ENCODE data around the gene ADAMTS18.
"Not testable (repeated sequence)": the region's sequence is repeated elsewhere in the genome, so short reads cannot be mapped to it uniquely, and the experiment has no call there.

The ADAMTS18 gene, protein sequence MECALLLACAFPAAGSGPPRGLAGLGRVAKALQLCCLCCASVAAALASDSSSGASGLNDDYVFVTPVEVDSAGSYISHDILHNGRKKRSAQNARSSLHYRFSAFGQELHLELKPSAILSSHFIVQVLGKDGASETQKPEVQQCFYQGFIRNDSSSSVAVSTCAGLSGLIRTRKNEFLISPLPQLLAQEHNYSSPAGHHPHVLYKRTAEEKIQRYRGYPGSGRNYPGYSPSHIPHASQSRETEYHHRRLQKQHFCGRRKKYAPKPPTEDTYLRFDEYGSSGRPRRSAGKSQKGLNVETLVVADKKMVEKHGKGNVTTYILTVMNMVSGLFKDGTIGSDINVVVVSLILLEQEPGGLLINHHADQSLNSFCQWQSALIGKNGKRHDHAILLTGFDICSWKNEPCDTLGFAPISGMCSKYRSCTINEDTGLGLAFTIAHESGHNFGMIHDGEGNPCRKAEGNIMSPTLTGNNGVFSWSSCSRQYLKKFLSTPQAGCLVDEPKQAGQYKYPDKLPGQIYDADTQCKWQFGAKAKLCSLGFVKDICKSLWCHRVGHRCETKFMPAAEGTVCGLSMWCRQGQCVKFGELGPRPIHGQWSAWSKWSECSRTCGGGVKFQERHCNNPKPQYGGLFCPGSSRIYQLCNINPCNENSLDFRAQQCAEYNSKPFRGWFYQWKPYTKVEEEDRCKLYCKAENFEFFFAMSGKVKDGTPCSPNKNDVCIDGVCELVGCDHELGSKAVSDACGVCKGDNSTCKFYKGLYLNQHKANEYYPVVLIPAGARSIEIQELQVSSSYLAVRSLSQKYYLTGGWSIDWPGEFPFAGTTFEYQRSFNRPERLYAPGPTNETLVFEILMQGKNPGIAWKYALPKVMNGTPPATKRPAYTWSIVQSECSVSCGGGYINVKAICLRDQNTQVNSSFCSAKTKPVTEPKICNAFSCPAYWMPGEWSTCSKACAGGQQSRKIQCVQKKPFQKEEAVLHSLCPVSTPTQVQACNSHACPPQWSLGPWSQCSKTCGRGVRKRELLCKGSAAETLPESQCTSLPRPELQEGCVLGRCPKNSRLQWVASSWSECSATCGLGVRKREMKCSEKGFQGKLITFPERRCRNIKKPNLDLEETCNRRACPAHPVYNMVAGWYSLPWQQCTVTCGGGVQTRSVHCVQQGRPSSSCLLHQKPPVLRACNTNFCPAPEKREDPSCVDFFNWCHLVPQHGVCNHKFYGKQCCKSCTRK (N-terminal part only)

DNA sequence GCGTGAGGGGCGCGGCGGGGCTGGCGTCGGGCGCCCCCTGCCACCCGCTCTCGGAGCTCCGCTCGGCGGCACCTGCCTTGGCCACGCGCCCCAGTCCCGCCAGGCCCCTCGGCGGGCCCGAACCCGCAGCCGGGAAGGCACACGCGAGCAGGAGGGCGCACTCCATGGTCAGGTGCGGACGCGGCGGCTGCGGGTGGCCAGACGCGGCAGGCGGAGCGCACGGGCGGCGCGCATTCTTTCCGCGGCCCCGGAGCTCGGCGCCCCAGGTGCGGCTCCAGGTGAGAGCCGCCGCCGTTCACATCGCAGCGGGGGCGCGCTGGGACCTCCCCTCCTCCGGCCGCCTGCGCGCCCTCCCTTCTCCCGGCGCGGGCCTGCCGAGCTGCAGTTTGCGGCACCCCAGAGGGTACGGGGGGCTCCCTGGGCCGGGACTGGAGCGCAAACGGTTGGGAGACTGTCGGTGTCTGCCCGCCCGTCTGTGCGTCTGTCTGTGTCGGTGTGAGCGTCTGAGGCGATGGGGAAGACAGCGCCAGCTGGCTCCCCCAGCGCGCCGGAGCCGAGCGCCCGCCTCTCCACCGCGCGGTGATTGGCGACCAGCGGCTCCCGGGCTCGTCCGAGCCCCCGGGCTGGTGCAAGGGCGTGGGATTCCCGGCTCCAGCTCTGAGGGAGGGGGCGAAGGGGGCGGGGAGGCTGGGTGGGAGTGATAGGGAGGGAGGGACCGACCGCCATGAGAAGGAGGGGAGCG lies at the start of gene ADAMTS18:
Gene ADAMTS18, minus strand, starts transcription at position 505 of the 742 bp plus-strand sequence. Its CDS starts 339 bp downstream, at position 166.
- DNase-seq, result no peak

DNA sequence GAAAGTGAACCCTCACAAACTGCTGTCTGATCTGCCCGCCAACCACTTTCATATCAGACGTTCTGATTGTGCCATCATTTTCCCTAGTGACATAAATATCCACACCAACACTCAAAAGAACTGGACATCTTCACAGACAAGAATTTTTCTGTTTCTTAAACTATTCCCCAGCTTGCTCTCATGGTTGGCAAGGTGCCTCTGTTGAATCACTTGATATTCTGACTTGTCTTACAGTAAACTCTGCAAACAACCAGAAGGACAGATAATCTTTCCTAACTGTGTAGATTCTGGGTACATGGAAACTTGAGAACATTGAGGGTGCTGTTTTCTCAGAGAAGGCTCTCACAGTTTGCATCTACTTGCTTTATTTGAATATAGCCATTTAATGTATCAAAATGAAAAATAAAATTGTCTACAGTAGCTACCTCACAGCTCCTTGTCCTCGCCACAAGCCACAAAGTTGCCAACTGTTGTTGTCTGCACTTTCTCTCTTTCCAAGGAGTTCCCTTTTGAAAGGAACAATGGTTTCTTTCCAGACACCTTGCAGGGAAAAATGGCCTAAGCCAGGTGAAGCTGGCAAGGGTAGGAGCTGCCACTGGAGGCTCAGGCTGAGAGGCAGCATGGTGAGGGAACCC lies 46.0 kb upstream of the ADAMTS18 start:
- DNase-seq, result no peak

DNA sequence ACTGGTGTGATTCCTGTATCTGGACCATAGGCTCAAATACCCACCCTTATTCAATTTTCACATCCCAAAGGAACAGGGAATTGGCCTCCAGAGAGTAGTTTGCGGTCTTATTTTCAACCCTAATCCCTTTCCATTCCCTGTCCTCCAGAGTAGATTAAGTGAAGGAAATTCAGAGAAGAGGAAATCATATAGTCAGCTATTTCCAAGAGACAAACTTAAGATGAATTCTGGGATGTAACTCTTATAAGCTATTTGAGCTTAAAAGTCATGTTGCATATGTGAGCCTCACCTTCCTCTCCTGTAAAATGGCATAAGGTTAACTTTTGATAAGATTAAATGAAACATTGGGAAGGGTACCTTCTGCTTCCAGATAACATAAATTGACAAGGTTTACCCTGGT lies 37.4 kb upstream of the ADAMTS18 start:
- DNase-seq, result no peak

DNA sequence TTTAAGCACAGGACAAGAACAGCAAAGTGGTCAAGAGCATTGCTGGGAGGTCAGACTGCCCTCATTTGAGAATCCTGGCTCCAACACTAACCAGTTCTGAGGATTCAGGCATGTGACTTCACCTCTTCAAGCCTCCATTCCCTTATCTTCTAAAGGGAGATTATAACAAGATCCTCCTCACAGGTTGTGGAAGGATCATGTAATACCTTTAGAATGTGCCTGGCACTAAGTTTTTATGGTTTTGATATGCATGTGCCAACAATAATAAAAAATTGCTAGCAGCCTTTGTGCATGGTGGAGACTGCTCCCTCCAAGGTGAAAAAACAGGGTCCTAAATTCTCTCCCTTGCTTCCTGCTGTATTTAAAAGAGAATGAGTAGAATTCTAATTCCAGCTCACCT lies 36.0 kb upstream of the ADAMTS18 start:
- DNase-seq, result no peak

DNA sequence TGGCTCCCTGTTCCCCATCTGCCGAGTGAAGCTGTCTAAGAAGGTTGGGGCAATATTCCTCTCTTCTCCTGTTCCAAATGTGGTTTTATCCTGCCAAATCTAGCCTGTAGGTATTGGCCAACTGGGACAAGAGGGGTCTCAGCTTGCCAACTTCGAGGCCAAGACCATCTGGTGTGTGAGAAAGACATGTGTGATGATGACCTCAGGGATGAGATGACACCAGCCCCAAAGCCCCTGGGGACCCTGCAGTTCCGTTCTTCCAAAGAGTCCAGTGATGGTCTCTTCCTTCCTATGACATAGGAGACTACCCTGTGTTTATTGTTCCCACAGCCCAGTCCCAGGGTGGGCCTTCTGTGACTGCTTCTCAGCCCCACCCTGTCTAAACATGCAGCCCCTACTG lies 34.8 kb upstream of the ADAMTS18 start:
- no peak for DNase-seq

DNA sequence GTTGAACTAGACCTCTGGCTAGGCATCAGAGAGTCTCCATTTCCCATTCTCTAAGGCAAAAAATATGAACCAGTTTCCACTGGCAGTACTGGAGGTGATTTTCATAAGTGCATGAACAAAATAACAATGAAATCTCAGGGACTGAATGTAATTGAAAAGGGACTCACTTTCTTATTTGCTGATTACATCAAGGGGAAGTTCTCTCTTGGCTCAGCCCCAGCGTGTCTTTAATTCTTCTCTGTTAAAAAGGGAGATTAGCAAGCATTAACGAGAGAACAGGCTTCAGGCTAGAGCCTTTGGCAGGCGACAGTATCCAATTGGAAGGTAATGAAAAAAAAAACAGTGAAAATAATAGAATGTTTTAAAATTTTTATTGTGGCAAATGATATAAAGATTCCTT lies 34.0 kb upstream of the ADAMTS18 start:
- DNase-seq, result no peak

DNA sequence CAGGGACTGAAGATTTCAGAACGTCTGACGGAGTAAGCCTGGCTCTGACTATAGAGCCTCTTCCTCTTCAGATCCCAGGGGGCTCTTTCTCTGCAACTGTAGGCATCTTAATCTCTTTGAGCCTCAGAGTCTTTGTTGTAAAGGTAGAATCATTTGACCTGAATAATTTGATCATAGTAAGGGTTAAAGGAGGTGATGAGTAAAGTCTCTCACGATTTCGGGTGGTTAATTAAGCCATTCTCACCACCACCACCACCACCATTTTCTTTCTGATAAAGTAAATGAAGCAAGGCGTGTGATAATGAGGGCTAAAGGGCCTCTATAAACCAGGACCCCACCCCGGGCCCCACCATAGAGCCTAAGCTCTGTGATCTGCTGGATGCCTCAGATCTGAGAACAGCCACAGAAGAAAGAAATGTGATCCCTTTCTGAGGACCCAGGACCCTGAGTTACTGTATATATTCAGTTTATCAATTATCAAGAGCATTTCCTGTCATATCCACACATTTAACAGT lies 33.0 kb upstream of the ADAMTS18 start:
- no peak for DNase-seq

DNA sequence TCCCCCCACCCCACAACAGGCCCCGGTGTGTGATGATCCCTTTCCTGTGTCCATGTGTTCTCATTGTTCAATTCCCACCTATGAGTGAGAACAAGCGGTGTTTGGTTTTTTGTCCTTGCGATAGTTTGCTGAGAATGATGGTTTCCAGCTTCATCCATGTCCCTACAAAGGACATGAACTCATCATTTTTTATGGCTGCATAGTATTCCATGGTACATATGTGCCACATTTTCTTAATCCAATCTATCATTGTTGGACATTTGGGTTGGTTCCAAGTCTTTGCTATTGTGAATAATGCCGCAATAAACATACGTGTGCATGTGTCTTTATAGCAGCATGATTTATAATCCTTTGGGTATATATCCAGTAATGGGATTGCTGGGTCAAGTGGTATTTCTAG lies 28.8 kb upstream of the ADAMTS18 start:
- not testable (repeated sequence) for DNase-seq

DNA sequence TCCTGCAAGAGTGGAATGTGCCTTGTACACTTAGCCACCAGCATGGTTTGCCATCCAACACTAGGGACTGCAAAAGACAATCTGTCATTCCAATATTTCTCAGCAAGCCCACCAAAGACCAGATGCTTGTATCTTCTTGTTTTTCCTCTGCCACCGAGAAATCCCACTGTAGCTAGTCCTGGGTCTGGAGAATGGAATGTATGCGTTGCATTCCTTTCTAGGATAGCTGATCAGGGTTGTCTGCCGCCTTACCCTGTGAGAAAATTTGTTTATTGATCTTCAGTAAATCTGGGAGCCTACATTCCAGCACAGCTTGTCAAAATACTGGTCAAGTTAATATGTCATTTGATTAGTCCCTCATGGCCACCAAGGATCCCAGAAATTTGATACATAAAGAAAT lies 28.1 kb upstream of the ADAMTS18 start:
- no peak for DNase-seq

DNA sequence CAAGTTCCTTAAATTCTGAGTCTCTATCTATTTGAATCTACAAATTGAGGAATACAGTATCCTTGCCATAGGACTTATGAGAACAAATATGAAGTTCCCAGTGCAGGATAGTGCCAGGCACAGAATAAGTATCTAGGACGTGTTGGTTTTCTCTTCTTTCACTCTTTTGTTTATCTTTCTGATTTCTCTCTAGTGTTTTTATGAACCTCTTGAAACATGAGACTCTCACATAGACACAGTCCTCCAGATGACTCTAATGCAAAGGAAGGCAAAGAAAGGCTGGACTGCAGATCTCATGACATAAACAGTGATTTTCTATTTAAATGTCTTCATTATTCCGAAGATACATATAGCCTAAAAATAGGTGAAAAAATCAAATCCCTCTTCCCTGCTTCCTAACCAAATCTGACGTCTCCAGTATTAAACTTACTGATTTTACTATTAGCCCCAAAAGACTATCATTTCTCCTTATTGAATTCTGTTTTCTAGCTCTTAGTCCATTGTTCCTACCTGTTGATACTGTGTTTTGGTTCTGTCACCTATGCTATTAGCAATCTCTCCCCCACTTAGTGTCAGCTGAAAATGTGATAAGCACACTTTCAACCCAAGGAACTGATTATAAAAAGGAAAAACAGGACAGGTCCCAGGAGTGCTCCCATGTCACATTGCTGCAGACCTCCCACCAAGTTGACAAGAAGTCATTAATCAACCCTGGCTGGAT lies 24.9 kb upstream of the ADAMTS18 start:
- DNase-seq, result no peak

DNA sequence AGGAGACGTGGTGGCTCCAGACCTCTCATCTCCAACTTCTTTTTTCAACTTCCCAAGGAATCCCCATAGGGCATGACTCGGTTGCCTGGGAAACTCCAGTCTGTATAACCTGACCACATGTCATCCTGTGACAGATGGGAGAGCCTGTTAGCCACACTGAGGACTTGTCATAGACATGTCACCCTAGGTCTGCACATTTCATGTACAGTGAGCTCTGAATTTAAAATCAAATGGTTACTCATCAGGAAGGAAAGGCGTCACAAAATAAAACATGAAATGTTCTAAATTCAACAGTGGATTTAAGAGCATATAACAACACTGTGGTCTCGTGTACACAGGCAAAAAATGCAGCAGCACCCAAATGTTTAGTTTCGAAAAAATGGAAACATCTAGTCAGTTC lies 22.2 kb upstream of the ADAMTS18 start:
- DNase-seq, result no peak

DNA sequence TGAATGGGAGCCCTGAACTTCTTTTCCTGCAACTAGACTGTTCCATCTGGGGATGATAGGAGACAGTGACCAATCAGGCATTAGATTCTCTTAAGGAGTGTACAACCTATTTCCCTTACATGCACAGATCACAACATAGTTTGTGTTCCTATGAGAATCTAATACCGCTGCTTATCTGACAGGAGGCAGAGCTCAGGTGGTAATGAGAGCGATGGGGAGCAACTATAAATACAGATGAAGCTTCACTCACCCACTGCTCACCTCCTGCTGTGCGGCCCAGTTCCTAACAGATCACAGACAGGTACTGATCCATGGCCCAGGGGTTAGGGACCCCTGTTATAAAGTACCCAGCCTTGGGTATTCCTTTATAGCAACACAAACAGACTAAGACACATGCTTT lies 17.4 kb upstream of the ADAMTS18 start:
- no peak for DNase-seq

DNA sequence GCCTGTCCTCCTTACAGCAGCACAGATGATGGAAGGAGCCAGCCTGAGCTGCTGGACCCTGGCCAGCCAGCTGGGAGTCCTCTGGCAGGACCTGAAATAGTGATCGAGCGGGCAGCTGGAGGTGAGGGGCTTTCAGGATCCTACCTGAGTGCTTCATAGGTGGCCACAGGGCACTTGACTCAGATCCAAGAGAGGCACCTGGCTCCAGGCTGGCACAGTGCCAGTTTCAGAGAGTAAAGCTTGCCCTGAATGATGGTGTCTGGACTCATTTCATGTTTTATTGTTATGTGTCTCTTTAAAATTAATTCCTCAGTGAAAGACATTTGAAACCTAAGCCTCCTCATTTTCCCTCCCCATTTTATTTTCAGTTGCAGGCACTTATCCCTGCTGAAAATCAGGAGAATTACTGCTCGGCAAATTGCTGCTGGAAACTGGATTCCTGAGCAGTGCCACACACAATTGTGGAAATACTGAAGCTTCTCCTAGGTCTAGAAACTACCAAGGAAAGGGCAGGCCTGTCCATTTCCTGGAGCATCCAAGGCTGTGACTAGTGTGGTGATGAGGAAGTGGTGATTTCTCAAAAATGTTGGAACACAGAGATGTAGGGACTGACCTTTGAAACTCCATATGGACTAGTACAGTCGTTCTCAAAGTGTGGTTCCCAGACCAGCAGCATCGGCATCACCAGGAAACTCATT lies 16.1 kb upstream of the ADAMTS18 start:
- no peak for DNase-seq

DNA sequence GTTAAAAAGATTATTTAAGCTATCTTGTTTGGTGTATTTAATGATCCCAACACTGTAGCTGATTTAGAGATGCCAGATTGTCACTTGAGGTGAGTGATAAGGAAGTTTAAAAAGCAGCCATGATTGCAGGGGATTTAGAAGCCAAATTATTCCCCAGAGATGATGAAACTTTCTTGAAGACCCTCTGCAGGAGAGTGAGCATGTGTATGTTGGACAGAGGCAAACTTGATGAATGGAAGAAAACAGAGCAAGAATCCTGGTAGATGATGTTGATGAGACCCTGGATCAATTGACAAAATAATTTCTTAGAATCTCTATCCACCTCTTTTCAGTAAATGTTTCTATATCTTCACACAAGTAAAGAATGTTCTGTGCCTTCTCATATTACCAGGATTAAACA lies 14.4 kb upstream of the ADAMTS18 start:
- DNase-seq, result no peak

DNA sequence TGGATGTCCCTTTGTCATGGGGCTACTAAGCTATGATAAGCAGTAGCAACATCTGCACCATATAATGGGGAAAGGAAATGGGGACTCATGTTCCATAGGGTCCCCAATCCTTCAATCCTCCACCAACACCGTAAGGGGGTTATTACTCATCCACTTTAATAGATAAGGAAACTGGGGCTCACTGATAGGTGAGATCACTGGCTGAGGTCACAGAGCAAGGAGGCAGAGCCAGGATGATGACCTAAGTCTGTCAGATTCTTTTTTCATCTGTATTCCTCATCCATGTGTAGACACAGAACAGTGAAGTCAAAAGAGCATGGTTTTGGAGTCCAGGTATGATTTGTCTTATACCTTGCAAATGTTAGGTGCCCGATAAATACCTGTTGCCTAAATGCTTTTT lies 10.5 kb upstream of the ADAMTS18 start:
- DNase-seq, result no peak

DNA sequence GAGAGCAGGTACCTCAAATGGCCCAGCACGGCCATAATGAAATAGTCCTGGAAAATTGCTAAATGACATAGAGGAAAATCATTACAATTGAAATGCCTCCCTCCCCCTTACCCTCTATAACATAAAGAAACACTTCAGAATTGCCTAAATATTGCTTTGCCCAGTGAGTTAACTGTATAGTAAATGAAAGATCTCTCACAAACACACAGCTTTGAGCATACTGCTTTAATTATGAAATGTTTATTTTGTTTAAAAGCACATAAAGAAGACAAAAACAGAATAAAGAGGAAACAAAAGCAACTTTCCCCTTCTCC lies 9.3 kb upstream of the ADAMTS18 start:
- no peak for DNase-seq

DNA sequence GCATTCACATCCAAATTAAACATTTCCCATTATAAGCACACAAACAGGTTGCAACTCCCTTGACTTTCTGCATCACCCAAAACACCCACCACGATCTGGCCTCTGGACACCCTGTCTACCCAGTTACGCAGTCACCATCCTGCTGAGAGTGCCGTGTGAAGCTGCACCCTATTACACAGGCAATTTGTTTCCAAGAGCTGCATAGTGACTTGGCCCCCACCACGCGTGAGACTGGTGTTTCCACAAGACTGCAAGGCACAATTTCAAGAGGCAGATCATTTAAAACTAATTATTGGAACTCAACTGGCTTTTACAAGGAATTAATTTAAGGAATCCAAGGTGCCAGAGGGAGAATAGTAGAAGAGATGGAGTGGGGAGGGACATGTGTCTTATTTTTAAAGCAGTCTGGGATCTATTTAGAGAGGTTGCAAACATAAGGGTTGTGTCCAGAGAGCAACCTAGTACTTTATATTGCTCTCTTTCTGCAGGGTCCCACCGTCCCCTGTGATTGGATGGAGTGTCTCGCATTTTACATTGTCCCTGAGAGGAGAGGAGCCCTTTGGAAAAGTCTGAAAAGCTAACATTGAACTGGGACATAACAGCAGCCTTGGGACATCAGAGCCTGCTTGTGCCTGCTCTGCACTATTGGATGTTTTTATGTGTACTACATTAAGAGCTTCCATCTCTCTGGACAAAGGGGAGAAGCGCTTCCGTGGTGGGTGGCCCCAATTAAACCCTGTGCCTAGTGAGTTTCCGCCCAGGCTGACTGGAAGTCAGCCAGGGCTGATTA lies 8.7 kb upstream of the ADAMTS18 start:
- no peak for DNase-seq

DNA sequence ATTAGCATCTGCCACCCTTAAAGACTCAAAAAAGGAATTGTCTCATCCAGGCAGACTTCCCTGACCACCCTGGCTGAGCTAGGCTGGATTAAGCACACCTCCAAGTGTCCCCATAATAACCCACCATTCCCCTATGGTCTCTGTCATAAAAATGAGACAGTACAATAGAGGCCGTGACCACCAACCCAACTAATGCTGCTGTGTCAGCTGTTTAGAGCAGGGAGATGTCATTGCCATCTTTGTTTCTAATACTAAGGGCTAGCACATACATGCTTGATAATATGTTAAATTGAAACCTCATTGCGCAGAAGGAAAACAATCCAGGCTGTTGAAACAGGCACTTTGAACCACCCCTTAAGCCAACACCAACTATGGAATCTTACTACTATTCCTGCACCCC lies 7.2 kb upstream of the ADAMTS18 start:
- no peak for DNase-seq

DNA sequence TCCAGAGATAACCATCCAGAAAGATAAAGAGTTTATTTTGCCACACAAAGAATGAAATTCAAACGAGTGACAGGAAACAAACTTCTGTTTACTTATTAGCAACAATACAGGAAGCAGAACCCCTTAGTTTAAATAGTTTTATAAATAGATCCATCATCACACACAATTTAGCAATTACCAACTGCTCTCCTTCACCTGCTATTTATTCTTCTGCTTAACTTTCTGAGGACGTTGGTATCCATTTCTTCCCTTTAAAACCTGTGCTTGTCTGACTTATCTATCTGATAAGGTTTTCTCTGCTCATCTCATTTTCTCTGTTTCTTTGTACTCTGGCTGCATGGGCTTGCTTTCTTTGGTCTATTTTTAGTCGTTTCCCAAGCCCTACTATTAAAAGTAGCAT lies 4.3 kb upstream of the ADAMTS18 start:
- DNase-seq, result no peak

DNA sequence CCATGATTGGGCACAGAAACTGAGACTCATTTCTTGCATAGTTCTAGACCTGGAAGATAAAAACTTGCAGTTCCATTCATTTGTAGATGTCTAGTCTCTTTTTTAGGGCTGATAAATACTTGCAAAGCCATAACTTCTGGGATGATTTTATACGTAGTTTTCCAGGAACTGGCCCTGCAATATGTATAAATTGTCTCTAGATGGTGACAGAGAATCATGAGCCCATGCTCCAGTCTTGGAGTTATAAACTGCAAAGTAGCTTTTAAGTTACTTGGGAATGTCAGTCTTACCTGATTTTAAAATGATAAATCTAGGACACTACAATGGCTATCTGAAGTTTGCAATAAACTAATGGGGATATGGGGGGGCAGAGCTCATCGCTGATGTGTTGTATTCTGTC lies 3.0 kb upstream of the ADAMTS18 start:
- no peak for DNase-seq

All from activated CD4-positive, alpha-beta T cell treated with anti-CD3 and anti-CD28 coated beads for 1 hour (primary cell).